Stimulated activated CD4-positive, alpha-beta T cell treated with anti-CD3 and anti-CD28 coated beads, TNF-alpha, amount 100 ng/mL, for 48 hours (primary cell): ENCODE data around the gene ACKR2.
"Not testable (repeated sequence)": the region's sequence is repeated elsewhere in the genome, so short reads cannot be mapped to it uniquely, and the experiment has no call there.

Experiments used
- DNase-seq, 3 donors: peaks; one replicate each; pipeline ENCODE4 v3.0.0-alpha.2; 2020; ENCODE audit warnings: low read depth in 3 of 3

The ACKR2 gene

DNA sequence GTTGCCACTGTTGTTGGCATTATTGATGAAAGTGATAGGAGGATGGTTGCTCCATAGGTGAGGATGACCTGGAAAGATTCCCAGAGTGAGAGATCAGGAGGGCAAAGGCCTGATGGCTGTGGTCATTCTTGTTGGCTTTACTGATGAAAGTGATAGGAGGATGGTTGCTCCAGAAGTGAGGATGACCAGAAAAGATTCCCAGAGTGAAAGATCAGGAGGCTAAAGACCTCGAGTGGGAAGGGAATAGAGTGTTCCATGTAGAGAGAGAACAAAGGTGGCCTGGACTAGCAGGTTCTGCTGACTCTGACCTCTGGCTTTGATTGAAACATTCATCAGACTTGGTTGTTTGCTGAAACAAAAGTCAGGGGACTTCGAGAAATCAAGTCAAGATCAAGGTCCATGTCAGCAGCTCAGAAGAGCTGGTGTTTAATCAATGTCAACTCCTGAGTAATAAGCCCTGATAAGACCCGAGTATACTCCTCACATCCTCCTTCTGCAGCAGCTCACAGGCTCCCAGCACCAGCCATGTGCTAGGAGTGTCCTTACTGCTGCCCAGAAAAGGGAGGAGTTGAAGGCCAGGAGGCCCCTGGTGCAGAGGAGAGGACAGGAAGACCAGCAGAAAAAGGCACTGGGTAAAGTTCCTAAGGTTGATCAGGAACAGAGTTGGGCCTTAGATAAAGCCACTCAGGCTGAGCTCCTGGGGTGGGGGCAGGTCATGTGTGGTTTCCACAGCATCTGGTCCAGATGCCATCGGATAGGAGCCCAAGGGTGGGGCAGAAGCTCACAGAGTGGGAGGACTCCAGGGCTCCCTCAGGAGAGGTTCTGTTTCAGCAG, 46.5 kb downstream of the ACKR2 start:
- DNase-seq = no peak

- no peak for DNase-seq
Observed at GRCh38 chr3:42856544-42856943, 47.3 kb downstream of the ACKR2 start.

GRCh38 chr3:42864321-42864950, 55.2 kb downstream of the ACKR2 start:
- no peak for DNase-seq

DNA sequence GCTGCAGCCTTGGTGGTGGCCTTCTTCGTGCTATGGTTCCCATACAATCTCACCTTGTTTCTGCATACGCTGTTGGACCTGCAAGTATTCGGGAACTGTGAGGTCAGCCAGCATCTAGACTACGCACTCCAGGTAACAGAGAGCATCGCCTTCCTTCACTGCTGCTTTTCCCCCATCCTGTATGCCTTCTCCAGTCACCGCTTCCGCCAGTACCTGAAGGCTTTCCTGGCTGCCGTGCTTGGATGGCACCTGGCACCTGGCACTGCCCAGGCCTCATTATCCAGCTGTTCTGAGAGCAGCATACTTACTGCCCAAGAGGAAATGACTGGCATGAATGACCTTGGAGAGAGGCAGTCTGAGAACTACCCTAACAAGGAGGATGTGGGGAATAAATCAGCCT, 56.0 kb downstream of the ACKR2 start:
- no peak for DNase-seq

DNA sequence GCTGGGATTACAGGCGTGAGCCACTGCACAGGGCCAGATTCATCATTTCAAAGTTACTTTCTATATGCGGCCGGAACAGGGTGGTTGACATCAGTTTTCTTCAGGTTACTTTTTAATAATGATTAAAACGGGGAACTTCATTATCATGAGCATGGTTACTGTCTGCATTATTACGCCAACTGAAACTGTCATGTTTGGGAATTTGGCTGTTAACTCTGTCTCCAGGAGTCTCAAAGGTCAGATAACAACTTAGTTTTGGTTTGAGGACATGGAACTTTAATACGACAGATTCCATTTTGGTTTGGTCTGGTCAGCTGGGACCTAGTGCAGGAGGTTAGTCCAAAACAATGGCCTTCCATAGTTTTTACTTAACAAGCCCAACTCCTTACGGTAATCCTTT, 57.9 kb downstream of the ACKR2 start:
- no peak for DNase-seq

DNA sequence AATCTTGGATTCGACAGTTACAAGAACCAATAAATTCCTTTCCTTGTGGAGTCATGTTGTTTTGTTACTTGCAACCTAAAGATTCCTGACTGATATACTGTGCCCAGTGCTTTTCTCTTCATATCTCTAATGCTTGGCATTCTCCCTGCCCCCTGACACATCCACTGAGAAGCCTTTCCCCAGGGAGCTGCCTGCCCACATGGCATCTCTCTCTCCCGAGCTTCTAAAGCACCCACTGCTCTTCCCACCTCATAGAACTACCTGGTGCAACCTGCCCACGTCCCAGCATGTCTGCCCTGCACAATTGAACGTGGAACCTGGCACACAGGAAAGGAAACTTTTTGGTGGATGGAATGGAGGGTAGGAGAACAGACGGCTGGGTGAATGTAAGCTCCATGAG, 59.6 kb downstream of the ACKR2 start:
- DNase-seq = no peak

DNA sequence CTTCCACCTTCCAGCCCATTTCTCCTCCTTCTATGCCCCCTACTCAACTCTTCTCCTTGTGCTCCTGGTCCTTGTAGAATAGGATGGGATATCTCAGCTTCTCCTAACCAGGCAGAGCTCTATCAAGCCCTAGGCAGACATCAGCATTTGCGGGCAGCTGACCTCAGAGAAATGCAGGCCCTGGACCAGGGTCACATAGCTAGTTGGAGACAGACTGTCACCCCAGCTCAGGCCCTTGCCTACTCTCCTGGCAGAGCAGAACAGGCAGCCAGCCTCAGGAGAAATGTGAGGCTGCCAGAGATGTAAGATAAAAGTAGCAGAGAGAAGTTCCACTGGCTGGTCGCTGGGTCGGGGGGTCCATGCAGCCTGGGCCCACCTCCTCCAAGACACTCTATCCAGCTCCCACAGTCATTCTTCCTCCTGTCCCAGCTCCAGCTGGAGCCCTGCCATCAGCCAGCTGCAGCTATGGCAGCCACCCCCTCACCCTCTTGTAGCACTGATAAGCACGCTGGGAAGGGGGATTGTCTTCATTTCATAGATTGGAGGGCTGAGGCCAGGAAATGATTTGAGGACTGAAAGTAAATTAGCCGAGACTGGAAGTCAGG, 62.4 kb downstream of the ACKR2 start:
- no peak for DNase-seq

DNA sequence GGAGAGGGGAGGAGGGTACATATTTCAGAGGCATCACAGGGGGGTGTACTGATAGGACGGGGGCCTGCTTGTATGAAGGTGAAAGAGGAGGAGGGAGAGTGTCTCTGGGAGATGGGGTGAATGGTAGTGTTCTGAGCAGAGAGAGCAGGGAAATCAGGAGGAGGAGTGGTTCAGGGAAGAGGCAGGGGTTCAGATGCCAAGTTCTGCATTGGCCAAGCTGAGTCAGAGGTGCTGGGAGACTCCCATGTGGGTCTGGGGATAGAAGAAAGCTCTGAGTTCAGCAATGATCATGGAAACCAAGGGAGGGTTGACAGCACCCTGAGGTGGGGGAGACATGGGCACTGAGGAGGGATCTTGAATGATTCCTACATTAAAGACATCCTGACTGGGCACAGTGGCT, 63.5 kb downstream of the ACKR2 start:
- no peak for DNase-seq

- no peak for DNase-seq
Observed at GRCh38 chr3:42873221-42873982, 64.2 kb downstream of the ACKR2 start.

- no peak for DNase-seq
Observed at GRCh38 chr3:42874749-42875148, 65.5 kb downstream of the ACKR2 start.

DNA sequence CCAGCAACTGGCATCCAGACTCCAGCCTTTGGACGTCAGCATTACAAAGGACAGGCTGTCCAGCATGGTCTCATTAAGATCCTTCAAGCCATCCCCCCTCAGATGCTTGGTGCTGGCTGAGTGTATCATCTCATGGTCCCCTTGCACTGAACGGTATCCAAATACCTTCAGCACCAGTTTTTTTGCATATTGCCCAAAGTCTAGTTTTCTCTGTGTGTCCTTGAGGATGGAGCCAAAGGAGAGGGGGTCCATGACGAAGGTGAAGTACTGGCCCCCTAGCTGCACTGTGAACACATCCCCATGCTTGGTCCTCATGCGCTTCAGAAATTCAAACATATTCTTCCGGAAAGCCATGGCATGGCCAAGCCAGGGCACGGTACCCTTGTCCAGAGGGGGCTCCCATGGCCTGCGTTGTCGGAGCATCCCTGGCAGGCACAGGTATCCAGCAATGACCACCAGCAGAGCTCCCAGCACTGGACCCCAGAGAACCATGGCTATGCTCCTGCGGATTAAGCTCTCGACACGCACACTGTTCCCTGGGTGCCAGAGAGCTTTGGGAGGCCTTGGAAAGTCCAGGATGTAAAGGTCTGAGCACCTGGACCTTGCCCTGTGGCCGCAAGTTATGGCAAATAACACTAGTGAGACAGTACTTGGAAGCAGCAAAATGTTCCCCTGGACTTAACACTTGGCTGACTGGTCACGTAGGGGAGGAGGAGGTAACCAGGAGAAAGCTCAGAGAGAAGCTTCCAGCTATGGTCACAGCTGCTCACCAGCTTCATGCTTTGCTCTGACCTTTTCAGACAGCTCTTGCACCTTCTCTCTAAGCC, 66.3 kb downstream of the ACKR2 start, which contains the start of gene CYP8B1:
Gene CYP8B1 (minus strand): TSS at position 555 of the 827 bp plus-strand sequence. CDS start 63 bp downstream, at position 492.
- no peak for DNase-seq

DNA sequence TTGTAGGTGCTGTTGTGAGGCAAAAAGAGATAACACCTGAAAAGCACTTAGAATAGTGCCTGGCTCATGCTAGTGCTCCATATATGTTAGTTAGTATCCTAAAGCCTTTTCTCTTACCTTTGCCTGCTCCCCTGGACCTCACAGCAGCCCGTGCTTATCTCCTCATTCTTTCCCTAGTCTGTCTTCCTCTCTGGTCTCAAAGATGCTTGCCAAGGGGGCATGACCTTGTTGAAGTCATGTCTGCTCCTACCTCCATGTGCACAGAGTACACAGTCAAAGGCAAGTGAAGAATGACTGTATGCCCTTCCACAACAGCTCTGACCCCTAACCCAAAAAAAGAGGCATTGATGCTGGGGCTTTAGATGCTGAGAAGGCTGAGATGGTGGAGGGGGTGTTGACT, 67.2 kb downstream of the ACKR2 start:
- DNase-seq = no peak

DNA sequence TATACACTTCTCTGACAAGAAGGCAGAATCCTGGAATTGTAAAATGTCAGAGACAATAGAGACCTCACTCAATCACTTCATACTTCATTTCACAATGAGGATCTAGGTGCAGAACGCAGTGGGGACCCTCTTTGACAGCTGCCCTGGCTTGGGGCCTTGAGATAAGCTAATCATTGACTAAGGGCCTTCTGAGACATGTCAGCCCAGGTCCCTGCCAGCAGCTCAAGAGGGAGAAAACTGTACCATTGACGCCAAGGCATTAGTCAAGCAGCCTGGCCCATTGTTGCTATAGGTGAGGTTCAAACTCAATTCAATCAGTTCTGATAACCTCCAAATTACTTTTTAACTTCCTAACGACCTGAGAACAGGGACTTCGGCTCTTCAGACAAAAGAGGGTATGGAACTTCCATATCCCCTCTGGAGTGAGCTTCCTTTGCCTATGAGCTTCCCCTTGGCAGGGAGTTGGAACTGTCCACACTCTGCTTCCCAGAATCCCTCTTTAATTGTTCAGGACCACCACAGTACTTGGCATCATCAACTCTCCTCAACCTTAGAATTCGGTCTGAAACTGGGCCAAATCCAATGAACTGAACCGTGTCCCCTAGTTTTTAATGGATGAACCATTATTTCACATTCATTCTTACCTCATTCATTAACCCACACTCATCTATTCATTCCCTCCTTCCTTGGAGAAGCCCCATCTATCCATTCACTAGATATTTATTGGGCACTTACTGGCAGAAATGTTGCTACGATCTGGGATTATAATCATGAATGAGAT, 67.9 kb downstream of the ACKR2 start:
- no peak for DNase-seq

- DNase-seq = no peak
Observed at GRCh38 chr3:42877881-42878280, 68.6 kb downstream of the ACKR2 start.

- DNase-seq = no peak
Observed at GRCh38 chr3:42880183-42880582, 70.9 kb downstream of the ACKR2 start.

DNA sequence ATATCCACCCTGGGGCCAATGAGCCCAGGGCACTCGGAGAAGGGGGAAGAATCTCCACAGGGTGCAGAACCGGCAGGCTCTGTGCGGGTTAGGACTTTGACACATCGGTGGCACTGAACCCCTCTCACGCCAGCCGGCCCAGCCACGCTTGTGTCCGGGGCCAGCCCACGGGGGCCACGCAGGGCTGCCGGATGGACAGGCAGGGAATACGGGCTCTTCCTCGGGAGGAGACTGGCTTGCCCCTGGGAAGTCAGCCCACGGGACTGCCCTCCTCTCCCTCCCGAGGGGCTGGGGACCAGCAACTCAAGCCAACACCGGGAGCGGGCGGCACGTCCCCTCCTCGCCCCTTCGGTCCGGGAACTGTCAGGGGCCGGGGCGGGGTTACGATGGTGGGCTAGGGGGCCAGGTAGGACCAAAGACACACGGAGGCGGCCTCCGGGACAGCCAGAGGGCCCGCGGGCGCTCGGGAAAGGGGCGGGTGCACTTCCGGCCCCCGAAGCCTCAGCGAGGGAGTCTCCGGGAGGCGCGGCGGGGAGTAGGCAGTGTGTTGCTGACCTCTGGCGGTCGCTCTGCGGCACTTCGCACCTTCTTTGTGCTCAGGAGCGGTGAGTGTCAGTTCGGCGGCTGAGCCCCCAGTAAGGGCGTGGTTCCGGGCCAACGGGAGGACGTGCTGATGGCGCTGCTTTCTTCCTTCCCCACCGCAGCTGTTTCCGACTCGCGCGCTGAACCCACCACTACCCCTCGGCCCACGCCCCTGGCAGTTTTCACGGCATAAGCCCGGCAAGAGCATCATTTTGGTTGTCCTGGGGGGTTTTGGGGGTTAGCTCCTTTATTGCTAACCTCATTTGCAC, 71.6 kb downstream of the ACKR2 start:
- peak; percentile 79 to 84 (median 79) for DNase-seq

- DNase-seq = not testable (repeated sequence)
Observed at GRCh38 chr3:42883251-42883930, 74.1 kb downstream of the ACKR2 start.

DNA sequence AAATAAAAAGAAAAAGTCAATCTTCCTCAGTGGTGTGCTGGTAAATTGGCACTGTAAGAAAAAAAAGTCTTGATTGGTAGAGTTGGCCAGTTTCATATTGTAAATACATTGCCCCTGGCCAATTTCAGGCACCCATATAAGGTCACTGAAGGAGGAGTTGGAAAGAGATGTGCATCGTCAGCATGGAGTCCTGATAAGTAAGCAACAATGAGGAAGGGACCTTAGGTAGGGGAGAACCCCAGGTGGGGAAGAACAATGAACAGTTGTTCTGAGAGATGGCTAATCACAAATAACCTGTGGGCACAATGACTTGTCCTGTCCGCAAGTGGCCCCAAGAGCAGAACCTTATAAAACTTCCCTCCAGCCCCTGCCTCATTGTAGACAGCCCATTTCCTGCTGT, 75.1 kb downstream of the ACKR2 start:
- DNase-seq = no peak

DNA sequence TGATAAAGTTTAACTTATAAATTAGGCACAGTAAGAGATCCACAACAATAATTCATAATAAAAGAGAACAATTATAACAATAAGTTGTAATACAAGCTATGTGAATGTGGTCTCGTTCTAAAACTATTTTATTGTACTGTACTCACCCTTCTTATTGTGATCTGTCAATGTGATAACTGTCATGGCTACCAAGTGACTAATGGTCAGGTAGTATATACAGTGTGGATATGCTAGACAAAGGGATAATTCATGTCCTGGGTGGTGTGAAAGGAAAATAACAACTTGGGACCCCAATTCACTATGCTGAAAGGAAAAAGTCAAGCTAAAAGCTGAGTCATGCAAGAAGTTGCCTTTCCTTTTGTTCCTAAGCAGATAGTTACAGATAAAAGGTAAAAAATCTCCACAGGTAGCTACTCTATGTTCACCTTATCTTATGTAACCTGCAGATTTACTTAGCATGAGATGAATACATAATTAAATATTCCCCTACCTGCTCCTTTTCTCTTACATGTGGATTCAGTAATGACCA, 77.1 kb downstream of the ACKR2 start:
- DNase-seq = no peak
